Endothelial cell (in vitro differentiated cells): Measurements from ENCODE around the gene GUCD1. TPM values are rescaled to one million over a fixed set of nuclear protein-coding genes. Genes with fewer than 3 reads are reported as not detected.
A peak's percentile ranks its signal among the peaks of the same experiment; 100 is the strongest.

ENCODE experiments used
- DNase-seq: peaks from one replicate; pipeline ENCODE4 v3.0.0; 2021; ENCODE audit warnings: low spot score
- H3K27ac Mint-ChIP-seq: one replicate; pipeline ENCODE4 v1.8.0; 2021; ENCODE audit warnings: mixed read lengths, inconsistent platforms; ENCODE audit not compliant: unreplicated experiment
- H3K27me3 Mint-ChIP-seq: one replicate; pipeline ENCODE4 v1.8.0; 2021; ENCODE audit warnings: mild to moderate bottlenecking, moderate library complexity, mixed read lengths, inconsistent platforms; ENCODE audit not compliant: unreplicated experiment
- H3K36me3 Mint-ChIP-seq: one replicate; pipeline ENCODE4 v1.8.0; 2021; ENCODE audit warnings: mild to moderate bottlenecking, low read depth, mixed read lengths, inconsistent platforms; ENCODE audit not compliant: unreplicated experiment
- H3K4me1 Mint-ChIP-seq: one replicate; pipeline ENCODE4 v1.8.0; 2021; ENCODE audit warnings: mild to moderate bottlenecking, mixed read lengths, inconsistent platforms; ENCODE audit not compliant: unreplicated experiment
- H3K4me3 Mint-ChIP-seq: one replicate; pipeline ENCODE4 v1.8.0; 2021; ENCODE audit warnings: mild to moderate bottlenecking, mixed read lengths, inconsistent platforms; ENCODE audit not compliant: unreplicated experiment
- H3K9me3 Mint-ChIP-seq: one replicate; pipeline ENCODE4 v1.8.0; 2021; ENCODE audit warnings: mixed read lengths, inconsistent platforms; ENCODE audit not compliant: unreplicated experiment
- total RNA-seq: library from RNA; stranded (reverse); fragmentation: NEBNext Ultra II Directional; extraction: Animal tissue kit (Norgen Biotek cat#: 25700); gene quantifications from one replicate; pipeline ENCODE4 v1.2.1, GENCODE V29; 2021; ENCODE audit not compliant: unreplicated experiment
- TF ChIP-seq, protein P1 (sequence below): fragments of 200-600 bp; sonication (generic); IDR thresholded peaks from one replicate; pipeline ENCODE4 v1.5.0; 2021; ENCODE audit warnings: antibody characterized with exemption; ENCODE audit not compliant: unreplicated experiment

GUCD1 gene
- total RNA-seq, 1 donor from 2014 or later: 83.8 TPM

DNA sequence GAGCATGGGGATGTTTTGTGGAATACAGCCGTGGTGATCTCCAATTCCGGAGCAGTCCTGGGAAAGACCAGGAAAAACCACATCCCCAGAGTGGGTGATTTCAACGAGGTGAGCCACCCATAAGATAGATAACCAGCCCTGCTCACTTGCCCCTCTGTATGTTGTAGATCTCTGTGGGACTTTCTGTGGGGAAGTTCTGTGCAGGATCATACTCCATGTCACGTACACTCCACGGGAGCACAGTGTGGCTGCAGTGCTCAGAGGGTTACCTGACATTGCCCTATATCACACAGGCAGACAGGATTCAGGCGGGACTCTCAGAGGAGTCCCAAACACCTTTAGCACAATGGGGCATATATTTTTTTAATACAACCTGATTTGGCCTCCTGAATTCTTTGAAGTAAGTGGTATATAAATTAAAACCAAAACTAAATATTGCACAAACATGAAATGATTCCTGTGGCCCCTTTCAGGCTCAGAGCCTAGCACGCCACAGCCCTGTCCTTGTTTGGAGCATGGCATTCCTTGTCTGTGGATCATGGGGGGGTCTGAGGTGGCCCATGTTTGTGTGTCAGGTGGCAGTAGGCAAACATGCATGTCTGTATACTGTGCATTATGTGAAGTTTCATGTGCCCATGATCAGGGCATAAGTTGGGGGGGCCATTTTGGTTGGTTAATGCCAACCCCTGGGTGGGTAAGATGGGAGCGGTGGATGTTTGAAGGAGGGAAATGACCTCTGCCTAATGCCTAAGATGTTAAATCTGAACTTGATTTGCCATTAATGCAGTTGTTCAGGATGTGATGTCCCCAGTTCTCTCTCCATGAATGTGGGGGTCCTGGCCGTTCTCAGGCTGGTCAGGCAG is 41.3 kb downstream of the GUCD1 start:
- no peak overlapping the region for H3K4me3 Mint-ChIP-seq
- no peaks in the 10 kb centered on the region for H3K9me3 Mint-ChIP-seq
- no peak for DNase-seq
- TF ChIP-seq, protein P1, sequence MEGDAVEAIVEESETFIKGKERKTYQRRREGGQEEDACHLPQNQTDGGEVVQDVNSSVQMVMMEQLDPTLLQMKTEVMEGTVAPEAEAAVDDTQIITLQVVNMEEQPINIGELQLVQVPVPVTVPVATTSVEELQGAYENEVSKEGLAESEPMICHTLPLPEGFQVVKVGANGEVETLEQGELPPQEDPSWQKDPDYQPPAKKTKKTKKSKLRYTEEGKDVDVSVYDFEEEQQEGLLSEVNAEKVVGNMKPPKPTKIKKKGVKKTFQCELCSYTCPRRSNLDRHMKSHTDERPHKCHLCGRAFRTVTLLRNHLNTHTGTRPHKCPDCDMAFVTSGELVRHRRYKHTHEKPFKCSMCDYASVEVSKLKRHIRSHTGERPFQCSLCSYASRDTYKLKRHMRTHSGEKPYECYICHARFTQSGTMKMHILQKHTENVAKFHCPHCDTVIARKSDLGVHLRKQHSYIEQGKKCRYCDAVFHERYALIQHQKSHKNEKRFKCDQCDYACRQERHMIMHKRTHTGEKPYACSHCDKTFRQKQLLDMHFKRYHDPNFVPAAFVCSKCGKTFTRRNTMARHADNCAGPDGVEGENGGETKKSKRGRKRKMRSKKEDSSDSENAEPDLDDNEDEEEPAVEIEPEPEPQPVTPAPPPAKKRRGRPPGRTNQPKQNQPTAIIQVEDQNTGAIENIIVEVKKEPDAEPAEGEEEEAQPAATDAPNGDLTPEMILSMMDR: no peak
- no peak overlapping the region for H3K27ac Mint-ChIP-seq
- H3K4me1 Mint-ChIP-seq: peaks cover 11% of the 10 kb centered on the region
- no peaks in the 10 kb centered on the region for H3K36me3 Mint-ChIP-seq
- no peaks in the 10 kb centered on the region for H3K27me3 Mint-ChIP-seq

DNA sequence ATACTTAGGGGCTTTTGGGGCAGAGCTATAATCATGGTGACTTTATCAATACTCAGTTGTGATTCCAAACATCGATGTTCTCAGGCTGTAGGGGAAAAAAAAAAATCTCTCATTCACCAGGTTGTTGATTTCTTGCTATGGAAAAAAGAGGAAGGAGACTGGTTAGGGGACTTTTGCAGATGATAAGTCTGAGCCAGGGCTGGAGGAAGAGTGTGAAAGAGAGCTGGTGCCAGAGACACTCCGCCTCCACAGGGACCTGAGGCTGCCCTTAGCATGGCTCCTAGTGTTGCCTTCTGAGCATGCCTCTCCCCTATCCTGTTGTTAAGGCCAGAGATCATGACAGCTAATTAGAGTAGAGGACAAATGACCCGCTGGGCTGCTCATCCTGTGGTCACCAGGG is 42.9 kb downstream of the GUCD1 start:
- DNase-seq: no peak
- no peaks in the 10 kb centered on the region for H3K27me3 Mint-ChIP-seq

DNA sequence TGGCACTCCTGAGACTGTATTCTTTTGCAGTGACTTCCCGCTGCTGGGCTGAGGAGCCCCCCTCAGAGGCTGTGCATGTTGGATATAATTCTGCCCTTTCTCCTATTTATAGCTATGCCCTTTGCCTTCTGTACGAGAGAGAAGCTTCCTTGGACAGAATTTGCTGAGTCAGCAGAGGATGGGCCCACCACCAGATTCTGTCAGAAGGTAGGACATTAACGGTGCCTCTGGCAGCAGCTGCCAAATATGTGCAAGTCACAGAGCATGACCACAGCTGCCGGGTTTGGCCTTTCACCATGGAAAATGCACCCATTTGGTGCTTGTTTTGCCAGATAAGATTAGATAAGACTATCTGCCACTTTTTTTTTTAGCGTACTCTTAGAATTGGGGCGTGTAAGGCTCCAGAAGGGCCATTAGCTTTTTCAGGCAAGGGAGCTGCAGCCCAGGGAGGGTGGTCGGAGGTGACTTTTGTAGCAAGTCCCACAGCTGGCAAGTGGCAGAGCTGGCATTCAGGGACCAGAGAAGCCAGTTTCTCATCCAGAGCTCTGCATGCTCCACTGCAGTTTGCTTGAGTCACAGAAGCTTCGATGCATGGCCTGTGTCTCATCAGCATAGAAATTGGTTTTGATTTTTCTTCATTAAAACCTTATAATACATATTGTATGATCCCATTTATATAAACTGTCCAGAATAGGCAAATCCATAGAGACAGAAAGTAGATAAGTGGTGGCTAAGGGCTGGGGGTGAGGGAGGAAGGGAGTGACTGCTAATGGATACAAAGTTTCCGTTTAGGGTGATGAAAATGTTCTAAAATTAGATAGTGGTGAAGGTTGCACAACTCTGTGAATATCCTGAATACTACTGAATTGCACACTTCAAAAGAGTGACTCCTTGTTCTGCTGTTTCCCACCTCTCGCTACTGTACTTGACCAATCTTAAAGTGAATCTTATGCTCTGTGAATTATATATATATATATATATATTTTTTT is 44.0 kb downstream of the GUCD1 start:
- H3K4me3 Mint-ChIP-seq: no peak overlapping the region
- H3K27ac Mint-ChIP-seq: no peak overlapping the region
- TF ChIP-seq, protein P1: no peak
- H3K27me3 Mint-ChIP-seq: peaks cover 2% of the 10 kb centered on the region
- no peaks in the 10 kb centered on the region for H3K9me3 Mint-ChIP-seq
- DNase-seq: no peak
- H3K4me1 Mint-ChIP-seq: peaks cover 32% of the 10 kb centered on the region
- H3K36me3 Mint-ChIP-seq: no peaks in the 10 kb centered on the region

More for the DNA sequence above, 42.9 kb downstream of the GUCD1 start:
- Mint-ChIP-seq H3K27ac (no peak overlapping the region), H3K9me3 (no peaks in the 10 kb centered on the region), H3K36me3 (no peaks in the 10 kb centered on the region), H3K4me1 (peaks cover 23% of the 10 kb centered on the region), H3K4me3 (no peak overlapping the region)
- TF ChIP-seq, protein P1: no peak

DNA sequence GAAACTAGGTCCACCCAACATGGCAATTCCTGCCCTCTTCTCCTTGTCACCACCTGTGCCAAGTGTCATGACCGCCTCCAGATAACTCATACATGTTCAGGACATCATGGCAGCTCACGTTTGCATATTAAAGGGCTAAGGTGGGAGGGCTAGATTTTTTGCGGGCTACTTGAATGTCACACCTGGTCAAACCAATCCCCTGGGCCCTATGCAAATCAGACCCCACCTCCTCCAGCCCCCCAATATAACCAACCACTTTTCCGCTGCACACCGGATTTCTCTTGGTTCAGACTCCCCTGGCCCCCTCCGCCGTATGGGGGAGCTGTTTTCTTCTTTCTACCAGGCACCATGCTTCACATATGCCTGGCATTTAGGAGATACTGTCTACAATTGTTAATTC is 47.2 kb downstream of the GUCD1 start:
- peak; percentile 43 for DNase-seq
- Mint-ChIP-seq H3K27me3 (peaks cover 5% of the 10 kb centered on the region), H3K36me3 (no peaks in the 10 kb centered on the region), H3K4me1 (peaks cover 47% of the 10 kb centered on the region), H3K9me3 (no peaks in the 10 kb centered on the region), H3K27ac (peak overlapping the region; percentile 75), H3K4me3 (no peak overlapping the region)
- TF ChIP-seq, protein P1: no peak
